ENCODE data around the gene LXN. TPM values are rescaled to one million over a fixed set of nuclear protein-coding genes. Genes with fewer than 3 reads are reported as not detected.

Gene LXN
- total RNA-seq, 1 donor = 152 TPM

- no peak for TF ChIP-seq CTCF (IDR thresholded peaks at IDR 0.05; ENCODE audit: insufficient read depth, low read length)
- H3K4me3 ChIP-seq (ENCODE audit: low read depth, low read length) = no peak overlapping the region
- DNase-seq (ENCODE audit: low read depth) = no peak
Observed at GRCh38 chr3:158642474-158643210, 29.8 kb downstream of the LXN start.

- DNase-seq (ENCODE audit: low read depth) = no peak
Observed at GRCh38 chr3:158642005-158642404, 30.4 kb downstream of the LXN start.

GRCh38 chr3:158640646-158641045 is 31.8 kb downstream of the LXN start:
- TF ChIP-seq CTCF (IDR thresholded peaks at IDR 0.05; ENCODE audit: insufficient read depth, low read length) = no peak
- H3K4me3 ChIP-seq (ENCODE audit: low read depth, low read length) = no peak overlapping the region
- no peak for DNase-seq (ENCODE audit: low read depth)

More at GRCh38 chr3:158642005-158642404, 30.4 kb downstream of the LXN start:
- no peak overlapping the region for H3K4me3 ChIP-seq (ENCODE audit: low read depth, low read length)
- no peak for TF ChIP-seq CTCF (IDR thresholded peaks at IDR 0.05; ENCODE audit: insufficient read depth, low read length)

GRCh38 chr3:158631981-158632380 is 40.5 kb downstream of the LXN start:
- no peak overlapping the region for H3K4me3 ChIP-seq (ENCODE audit: low read depth, low read length)
- DNase-seq (ENCODE audit: low read depth) = no peak
- no peak for TF ChIP-seq CTCF (IDR thresholded peaks at IDR 0.05; ENCODE audit: insufficient read depth, low read length)

- no peak for DNase-seq (ENCODE audit: low read depth)
- H3K4me3 ChIP-seq (ENCODE audit: low read depth, low read length) = no peak overlapping the region
- no peak for TF ChIP-seq CTCF (IDR thresholded peaks at IDR 0.05; ENCODE audit: insufficient read depth, low read length)
Observed at GRCh38 chr3:158625881-158626280, 46.6 kb downstream of the LXN start.

- TF ChIP-seq CTCF (IDR thresholded peaks at IDR 0.05; ENCODE audit: insufficient read depth, low read length) = no peak
- DNase-seq (ENCODE audit: low read depth) = no peak
- no peak overlapping the region for H3K4me3 ChIP-seq (ENCODE audit: low read depth, low read length)
Observed at GRCh38 chr3:158617982-158618875, 54.2 kb downstream of the LXN start.

Small RNA genes within 50 kb of the gene (small RNA-seq; reads per million reads assigned to genes)
- gene AC025033.1 = not detected
- not detected for gene AC080013.6

Other genes with a start within 250 kb of the LXN start
- 14.7 and 14.9 TPM in 2 replicates for gene MLF1, start 101.5 kb downstream of the LXN start, total RNA-seq (ENCODE audit: low replicate concordance)
- gene GFM1, start 28.1 kb downstream of the LXN start, total RNA-seq (ENCODE audit: low replicate concordance) = 44.4 and 49.4 TPM in 2 replicates
- 39.3 and 47.8 TPM in 2 replicates for gene RARRES1, start 59.8 kb upstream of the LXN start, total RNA-seq (ENCODE audit: low replicate concordance)
- 168 and 223 TPM in 2 replicates for gene MFSD1, start 129.4 kb upstream of the LXN start, total RNA-seq (ENCODE audit: low replicate concordance)